ENCODE data around the gene TRIM26.
"Not testable (repeated sequence)": the region's sequence is repeated elsewhere in the genome, so short reads cannot be mapped to it uniquely, and the experiment has no call there.

The TRIM26 gene

DNA sequence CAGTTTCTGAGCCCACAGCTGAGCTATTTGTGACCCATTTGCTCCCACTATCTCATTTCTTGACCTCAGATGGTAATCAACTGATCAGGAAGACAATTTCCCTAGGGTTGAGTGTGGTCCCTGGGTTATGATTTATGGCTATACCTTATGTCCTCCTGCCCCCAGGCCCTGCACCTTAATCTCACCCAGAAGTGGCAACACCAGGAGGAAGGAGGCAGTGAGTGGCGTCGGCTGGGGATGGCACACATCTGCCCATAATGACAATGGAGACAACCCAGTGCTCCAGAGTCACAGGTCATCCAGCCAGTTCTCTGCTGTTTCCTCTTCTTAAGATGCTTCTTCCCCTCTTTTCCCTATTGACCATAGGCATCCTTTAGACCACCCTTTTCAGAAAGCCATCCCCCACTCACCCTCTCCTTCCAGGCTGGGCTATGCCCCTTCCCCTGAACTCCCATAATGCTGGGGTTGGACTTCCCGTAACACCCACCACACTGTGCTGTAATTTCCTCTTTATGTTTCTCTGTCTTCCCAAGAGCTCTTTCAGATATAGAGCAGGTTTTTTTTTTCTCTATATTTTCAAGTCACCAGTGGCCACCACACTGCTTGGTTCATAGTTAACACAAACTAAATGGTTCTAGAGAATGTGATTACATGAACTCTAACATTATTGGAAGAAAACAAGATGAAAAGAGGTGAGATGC, 60.1 kb downstream of the TRIM26 start:
- peak; percentile 35 to 51 (median 46) for DNase-seq

DNA sequence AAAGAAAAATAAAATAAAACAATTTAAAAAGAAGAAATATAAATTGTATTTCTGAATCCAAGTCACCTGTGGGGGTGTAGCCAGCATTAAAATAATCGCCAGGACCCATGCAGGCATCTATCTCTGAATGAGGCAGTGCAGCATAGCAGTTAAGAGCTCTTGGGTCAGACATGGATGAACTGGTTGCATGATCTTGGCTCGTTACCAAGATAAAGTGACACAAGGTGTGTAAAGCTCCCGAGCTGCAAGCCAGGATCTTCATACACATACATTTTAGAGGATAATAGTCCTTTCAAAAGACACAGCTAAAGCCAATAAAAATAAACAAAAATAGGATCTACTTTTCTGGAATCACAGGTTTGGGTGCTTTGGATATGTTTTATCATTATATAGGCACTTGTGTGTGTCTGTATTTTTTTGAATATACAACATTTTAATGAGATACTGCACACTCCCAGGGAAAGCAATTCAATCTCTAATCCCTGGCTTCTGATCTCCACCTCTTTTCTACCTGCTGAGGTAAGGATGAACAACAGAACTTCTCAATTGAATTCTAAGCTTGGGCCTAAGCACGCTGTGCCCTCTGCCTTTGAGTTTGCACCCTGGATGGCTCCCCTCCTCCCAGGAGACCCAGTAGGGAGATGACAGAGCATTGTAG, 61.1 kb downstream of the TRIM26 start:
- DNase-seq = no peak

DNA sequence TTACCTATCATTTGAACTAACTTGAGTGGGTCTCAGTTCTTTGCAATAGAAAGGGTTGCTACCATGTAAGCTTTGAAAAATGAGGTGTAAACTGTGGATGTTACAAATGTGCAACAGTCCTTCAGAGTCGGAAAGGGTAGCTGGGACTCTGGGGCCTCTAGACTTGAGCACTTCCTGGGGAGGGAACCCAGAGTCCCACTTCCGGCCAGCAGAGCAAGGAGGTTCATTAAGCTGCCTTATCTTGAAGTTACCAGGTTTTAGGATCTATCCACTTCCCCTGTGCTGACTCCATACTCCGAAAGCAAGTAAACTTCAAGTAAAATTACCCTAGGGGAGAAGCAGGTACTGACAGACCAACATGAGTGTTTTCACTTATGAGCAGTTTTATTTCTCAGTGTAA, 61.6 kb downstream of the TRIM26 start:
- DNase-seq = no peak

DNA sequence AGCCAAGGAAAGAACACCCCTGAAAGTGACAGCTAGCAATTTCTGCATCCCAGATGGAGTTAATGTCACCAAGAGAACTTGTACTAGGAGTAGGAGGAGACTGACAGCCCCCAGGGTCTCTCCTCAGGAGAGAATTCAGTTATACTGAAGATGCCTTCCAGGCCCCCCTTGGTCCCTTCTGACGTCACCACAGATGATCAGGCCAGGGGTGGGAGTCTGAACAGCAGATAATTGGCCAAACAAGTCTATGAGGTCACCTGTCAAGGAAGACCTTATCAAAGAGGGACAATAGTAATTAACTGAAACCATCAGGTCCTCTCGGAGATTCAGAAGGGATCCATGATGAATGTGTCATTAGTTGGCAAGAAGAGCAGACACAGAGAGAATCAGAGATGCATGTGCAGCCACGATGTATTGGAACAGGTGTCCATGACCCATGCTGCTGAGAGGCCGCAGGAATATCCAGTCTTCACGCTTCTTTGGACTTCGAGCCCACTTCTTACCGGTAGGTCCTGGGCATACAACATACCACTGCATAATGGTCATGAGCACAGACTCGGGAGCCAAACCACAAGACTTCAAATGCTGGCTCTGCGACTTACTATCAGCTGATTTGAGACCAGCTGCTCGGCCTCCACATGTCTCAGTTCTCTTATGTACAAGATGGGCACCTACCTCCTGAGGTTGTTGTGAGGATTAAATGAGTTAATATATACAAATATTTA, 62.4 kb downstream of the TRIM26 start:
- no peak for DNase-seq

DNA sequence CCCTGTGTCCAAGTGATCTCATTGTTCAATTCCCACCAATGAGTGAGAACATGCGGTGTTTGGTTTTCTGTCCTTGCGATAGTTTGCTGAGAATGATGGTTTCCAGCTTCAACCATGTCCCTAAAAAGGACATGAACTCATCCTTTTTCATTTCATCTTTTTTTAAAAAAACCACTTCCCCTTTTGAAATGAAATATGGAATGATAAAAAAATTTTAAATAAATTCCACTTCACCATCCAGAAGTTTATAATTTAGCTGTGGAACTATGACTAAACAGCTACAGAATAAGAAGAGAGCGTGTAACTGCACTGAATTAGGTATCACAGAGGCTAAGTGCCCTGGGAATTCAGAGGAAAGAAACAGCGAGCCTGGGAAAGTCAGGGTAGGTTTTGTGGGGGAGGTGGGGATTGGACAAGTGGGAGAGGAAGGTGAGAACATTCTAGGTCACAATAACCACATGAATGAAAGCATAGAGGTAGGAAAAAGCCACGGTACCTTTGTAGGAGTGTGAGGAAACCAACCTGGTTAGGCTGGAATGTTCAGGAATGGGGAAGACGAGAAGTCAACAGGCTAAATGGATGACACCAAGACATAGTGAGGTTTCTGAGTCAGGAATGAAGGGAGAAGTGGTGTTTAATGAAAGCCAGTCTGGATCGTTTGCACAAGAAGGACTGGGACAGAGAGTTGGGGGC, 63.2 kb downstream of the TRIM26 start:
- peak in 2 of 3 donors; percentile 57 to 65 for DNase-seq

DNA sequence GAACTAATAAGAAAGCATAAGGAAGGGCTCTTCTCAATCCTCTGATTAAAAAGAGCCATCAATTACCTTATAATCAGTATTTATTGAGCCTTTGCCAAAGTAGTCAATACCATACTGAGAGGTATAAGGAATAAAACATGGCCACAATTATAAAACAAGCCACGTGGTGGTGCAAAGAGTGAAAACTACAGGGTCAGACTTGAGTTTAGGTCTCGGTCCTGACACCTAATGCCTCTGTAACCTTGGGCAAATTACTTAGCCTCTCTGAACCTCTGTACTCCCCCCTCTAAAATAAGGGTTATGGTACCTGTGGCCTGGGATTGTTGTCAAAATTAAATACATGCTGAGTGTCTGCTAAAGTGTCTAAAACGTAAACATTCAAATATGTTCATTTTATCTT, 64.0 kb downstream of the TRIM26 start:
- DNase-seq = no peak

DNA sequence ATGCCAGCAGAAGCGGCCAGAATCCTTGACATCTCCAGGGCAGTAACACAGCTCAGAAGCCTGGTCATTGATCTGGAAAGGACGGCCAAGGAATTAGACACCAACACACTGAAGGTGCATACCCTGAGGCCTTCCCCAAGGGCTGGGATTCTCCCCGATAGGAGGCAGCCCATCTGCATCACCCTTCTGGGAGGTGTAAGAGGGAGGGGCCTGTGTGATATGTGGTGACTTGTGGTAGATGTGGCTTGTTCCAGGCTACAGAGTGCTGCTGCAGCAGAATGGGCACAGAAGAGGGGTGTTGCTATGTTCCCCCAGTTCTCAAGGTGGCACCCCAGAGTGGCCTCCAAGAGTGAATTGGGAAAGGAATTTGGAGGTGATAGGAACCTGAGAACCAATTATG, 66.1 kb downstream of the TRIM26 start:
- DNase-seq = no peak

DNA sequence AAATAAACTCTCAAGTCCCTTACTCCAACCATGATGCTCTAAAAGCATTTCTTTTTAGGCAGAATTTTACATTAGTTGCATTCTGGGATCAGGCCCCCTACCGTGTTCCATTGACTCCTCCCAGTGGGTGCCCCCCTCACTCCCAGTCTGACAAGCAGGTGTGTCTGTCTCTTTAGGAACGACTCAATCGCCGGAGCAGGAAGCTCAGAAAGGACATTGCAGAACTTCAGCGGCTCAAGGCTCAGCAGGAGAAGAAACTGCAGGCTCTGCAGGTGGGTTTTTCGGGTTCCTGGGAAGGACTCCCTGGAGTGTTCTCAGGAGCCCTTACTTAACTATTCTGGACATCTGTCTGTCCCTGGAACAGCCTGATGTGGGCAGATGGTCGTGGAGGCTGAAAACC, 67.4 kb downstream of the TRIM26 start:
- DNase-seq = no peak

DNA sequence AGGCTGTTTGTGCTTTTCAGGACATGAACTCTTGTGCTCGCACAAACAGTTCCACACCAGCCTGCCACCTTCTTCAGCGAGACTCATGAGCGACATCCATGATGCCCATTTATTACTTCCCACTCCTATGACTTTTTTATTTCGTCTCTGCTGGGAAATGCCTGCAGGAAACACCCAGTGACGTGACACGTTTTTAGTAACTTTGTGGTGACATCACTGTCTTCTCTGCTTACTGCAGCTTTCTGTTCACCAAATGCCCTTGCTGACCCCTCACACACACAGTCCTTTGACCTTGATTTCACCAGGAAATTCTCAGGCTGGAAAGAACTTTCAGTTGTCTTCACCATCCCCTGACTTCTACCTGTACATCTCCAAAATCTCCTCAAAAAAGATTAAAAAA, 68.4 kb downstream of the TRIM26 start:
- DNase-seq = peak; percentile 22 to 61 (median 43)

DNA sequence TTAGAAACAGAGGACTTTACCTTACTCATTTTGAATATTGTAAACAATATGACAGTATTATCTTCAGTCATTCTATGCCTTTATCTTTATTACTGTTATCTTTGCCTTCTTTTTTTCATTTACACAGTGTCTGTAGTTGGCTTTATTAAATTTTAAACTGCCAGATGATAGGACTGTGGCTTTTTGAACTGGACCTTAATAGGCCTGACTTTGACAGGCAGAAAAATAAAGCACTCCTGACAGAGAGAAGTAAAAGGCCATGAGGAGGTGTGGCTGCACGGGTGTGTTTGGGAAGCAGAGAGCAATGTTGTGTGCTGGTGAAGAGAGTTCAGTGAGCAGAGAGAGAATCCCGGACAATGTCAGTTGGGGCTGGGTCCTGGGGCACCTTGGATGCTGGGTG, 69.4 kb downstream of the TRIM26 start:
- no peak for DNase-seq

DNA sequence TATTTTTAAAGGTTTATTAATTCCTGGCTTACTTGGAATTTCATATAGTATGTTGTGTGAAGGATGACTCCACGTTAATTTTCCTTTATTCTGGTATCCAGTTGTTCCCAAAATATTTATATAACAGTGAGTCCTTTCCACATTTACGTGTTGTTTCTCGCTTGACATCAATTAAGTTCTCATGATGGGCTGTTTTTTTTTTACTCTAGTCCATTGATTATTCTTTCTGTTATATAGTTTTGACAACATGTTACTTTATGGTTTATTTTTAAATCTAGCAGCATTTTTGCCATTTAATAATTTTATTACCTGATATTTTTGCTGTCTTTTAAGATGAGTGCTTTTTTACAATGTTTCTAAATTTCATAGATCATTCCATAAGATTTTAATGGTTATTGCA, 70.5 kb downstream of the TRIM26 start:
- no peak for DNase-seq

DNA sequence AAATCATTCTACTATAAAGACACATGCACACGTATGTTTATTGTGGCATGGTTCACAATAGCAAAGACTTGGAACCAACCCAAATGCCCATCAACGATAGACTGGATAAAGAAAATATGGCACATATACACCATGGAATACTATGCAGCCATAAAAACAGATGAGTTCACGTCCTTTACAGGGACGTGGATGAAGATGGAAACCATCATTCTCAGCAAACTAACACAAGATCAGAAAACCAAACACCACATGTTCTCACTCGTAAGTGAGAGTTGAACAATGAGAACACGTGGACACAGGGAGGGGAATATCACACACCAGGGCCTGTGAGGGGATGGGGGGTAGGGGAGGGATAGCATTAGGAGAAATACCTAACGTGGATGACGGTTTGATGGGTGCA, 73.0 kb downstream of the TRIM26 start:
- not testable (repeated sequence) for DNase-seq

DNA sequence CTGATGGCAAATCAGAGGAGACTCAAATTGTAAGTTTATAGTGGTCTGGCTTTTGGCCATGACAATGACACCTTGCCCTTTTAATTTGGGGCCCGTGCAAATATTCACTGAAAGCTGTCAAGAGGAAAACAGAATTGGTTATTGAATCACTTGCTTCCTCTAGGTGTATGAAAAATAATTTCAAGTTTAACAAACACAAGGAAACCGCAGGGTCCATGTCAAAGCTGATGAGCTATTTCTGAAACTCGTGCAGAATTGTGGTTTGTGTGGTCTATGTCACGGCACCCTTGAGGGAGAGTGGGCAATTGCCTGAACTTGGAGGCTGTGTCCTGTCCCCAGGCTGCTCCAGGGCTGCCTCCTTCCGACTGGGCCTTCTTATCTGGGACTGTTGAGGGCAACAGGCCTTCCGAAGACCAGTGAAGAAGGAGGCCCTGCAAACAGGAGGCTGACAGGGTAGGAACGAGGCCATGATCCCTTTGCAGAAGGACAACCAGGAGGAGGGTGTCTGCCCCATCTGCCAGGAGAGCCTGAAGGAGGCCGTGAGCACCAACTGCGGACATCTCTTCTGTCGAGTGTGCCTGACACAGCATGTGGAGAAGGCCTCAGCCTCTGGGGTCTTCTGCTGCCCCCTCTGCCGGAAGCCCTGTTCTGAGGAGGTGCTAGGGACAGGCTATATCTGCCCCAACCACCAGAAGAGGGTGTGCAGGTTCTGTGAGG, 76.5 kb downstream of the TRIM26 start:
- DNase-seq = no peak

DNA sequence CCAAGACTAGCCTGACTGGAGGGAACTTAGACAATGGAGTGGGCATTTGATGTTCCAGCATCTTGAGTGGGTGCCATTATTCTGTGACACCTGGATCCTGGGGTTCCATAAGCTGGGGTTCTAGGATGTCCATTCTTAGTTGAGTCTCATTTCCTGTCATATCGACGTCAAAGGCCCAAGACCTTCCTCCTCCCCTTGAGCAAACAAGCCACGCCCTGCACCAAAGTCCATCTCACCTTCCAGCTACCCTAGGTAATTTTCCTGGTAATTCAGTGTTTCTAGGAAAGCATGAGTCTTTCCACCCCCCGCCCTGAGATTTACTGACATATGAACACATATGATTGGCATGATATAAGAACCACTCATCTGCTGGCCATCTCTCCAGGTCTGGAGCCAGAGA, 77.4 kb downstream of the TRIM26 start, which contains the start of gene TRIM40:
TSS of gene TRIM40 (plus strand) at position 384 of the 400 bp plus-strand sequence. CDS start 897 bp downstream, outside the sequence.
- no peak for DNase-seq

DNA sequence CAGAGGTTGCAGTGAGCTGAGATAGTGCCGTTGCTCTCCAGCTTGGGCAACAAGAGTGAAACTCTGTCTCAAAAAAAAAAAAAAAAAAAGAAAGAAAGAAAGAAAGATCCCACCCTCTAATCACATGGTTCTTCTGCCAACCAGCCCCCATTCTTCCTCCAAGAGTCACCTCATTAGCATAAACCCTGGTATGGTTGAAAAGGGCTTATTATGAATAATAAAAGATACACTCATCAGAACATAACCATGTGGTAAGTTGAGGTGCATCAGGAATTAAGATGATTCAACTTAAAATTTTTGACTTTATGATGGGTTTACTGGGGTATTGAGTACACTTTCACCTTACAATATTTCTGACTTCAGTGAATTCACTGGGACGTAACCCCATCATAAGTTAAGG, 78.1 kb downstream of the TRIM26 start:
- DNase-seq = no peak

Measured in suppressor macrophage treated with lipopolysaccharide for 1 hour (primary cell).